ENCODE measurements around the gene ZNF527. TPM values are rescaled to one million over a fixed set of nuclear protein-coding genes. Genes with fewer than 3 reads are reported as not detected.

ZNF527 gene
- total RNA-seq = 5.6 and 5.8 TPM in 2 replicates

GRCh38 chr19:37370880-37371661 is at the start of gene ZNF527:
ZNF527 (plus strand) TSS chr19:37371099; CDS start chr19:37374199, 3,100 bp downstream.

Other genes with a start within 250 kb of the ZNF527 start
- 4.4 and 8.2 TPM in 2 replicates for gene ZNF585A, start 198.4 kb upstream of the ZNF527 start, total RNA-seq
- gene ZNF585B, start 160.6 kb upstream of the ZNF527 start, total RNA-seq = 13.5 and 17.6 TPM in 2 replicates
- gene ZNF383, start 152.9 kb upstream of the ZNF527 start, total RNA-seq = 3.9 and 6.9 TPM in 2 replicates
- gene ZNF569, start 96.3 kb downstream of the ZNF527 start, total RNA-seq = 5.3 and 7.1 TPM in 2 replicates
- 7.0 and 7.6 TPM in 2 replicates for gene ZNF570, start 98.3 kb downstream of the ZNF527 start, total RNA-seq
- gene ZNF793, start 135.8 kb downstream of the ZNF527 start, total RNA-seq = 0.89 and 1.4 TPM in 2 replicates
- 1.4 and 2.2 TPM in 2 replicates for gene ZNF571, start 223.7 kb downstream of the ZNF527 start, total RNA-seq
- 0.11 and 0.50 TPM in 2 replicates for gene ZNF540, start 223.8 kb downstream of the ZNF527 start, total RNA-seq